Body of pancreas (tissue), 4 donors: Measurements from ENCODE around the gene GRHL3. TPM values are rescaled to one million over a fixed set of nuclear protein-coding genes. Genes with fewer than 3 reads are reported as not detected.

Experiments
- ATAC-seq: fragments of 150-250 bp; one replicate; pipeline ENCODE4 v1.9.1; 2016
- DNase-seq, 4 donors: peaks; one replicate each; pipeline ENCODE4 v3.0.0-alpha.2; 2019
- H3K27ac ChIP-seq, 4 donors: fragments of 200-600 bp; sonication (generic); 1 replicate in 3 of 4; 2 replicates in 1 of 4; pipeline versions ENCODE4 v1.5.1 to v1.6.1; 2016 to 2019; ENCODE audit warnings: mild to moderate bottlenecking in 1 of 4, mixed read lengths in 1 of 4, moderate library complexity in 1 of 4
- H3K27me3 ChIP-seq, 2 donors: fragments of 200-600 bp; sonication (generic); one replicate each; pipeline ENCODE4 v1.6.0; 2016; ENCODE audit warnings: mild to moderate bottlenecking in 1 of 2
- H3K36me3 ChIP-seq, 2 donors: fragments of 200-600 bp; sonication (generic); replicated peaks in 1 of 2; 2 replicates each; pipeline ENCODE4 v1.5.1; 2016; ENCODE audit warnings: low read depth in 2 of 2; ENCODE audit not compliant: insufficient read depth in 1 of 2
- H3K4me1 ChIP-seq: fragments of 200-600 bp; sonication (generic); one replicate; pipeline ENCODE4 v1.6.0; 2016
- H3K4me3 ChIP-seq, 2 donors: fragments of 200-600 bp; sonication (generic); 1 replicate in 1 of 2; 2 replicates in 1 of 2; pipeline ENCODE4 v1.5.1; 2016 to 2019
- H3K9me3 ChIP-seq, 3 donors: fragments of 200-600 bp; sonication (generic); 1 replicate in 2 of 3; 2 replicates in 1 of 3; pipeline ENCODE4 v1.5.1; 2016
- CTCF ChIP-seq, 7 experiments: fragments of 450-650 bp in 4 of 7; fragments of 200-600 bp in 3 of 7; sonication (generic) in 3 of 7; IDR thresholded peaks; one replicate each; pipeline ENCODE4 v1.5.1; 2016 to 2019; ENCODE audit warnings: antibody characterized with exemption in 7 of 7
- POLR2A ChIP-seq, 3 donors: fragments of 450-650 bp; IDR thresholded peaks; one replicate each; pipeline ENCODE4 v1.6.1; 2016; ENCODE audit warnings: antibody characterized with exemption in 3 of 3, mild to moderate bottlenecking in 2 of 3
- WGBS, 2 donors: methylation state at CpG; one replicate each; pipeline ENCODE4 v1.1.5; 2017; 5-methylcytosine and 5-hydroxymethylcytosine counted together
- intact Hi-C: fragments of 100-400 bp; cut with DNase I; formaldehyde crosslinking; loops from one replicate; pipeline ENCODE4 v1.15.1; 2023
- total RNA-seq, 2 donors: library from RNA; depleted of rRNA; stranded (reverse); fragments of >200 nt; gene quantifications; one replicate each; pipeline ENCODE4 v1.1.0, GENCODE V29; 2016

GRHL3 gene
- total RNA-seq, 2 donors from 2014 or later = not detected

- Histone ChIP-seq H3K9me3 (no peaks in the 10 kb centered on the region), H3K36me3 (no peaks in the 10 kb centered on the region), H3K27me3 (no peaks in the 10 kb centered on the region), H3K27ac (no peak overlapping the region), H3K4me1 (no peaks in the 10 kb centered on the region), H3K4me3 (no peak overlapping the region)
- ATAC-seq (no peak), DNase-seq (no peak)
- WGBS, 2 donors = 88 to 94% methylated on average over 2 to 3 of the region's 3 CpGs
- TF ChIP-seq POLR2A (IDR thresholded peaks at IDR 0.05) = no peak
- intact Hi-C loops = no loop called here
Observed at GRCh38 chr1:24311234-24311633, 7.9 kb upstream of the GRHL3 start.

- H3K4me1 ChIP-seq = no peaks in the 10 kb centered on the region
- no peaks in the 10 kb centered on the region for H3K27me3 ChIP-seq
- H3K9me3 ChIP-seq = no peaks in the 10 kb centered on the region
- H3K36me3 ChIP-seq = no peaks in the 10 kb centered on the region
- TF ChIP-seq CTCF (IDR thresholded peaks at IDR 0.05) (no peak), POLR2A (IDR thresholded peaks at IDR 0.05) (no peak)
- intact Hi-C loops = no loop called here
- WGBS, 2 donors = 89 to 93% methylated on average over 1 of the region's 1 CpG
- ATAC-seq (no peak), DNase-seq (no peak)
- no peak overlapping the region for H3K27ac ChIP-seq
- H3K4me3 ChIP-seq = no peak overlapping the region
Observed at GRCh38 chr1:24311741-24312140, 7.4 kb upstream of the GRHL3 start.

- Histone ChIP-seq H3K27ac (no peak overlapping the region), H3K9me3 (no peaks in the 10 kb centered on the region), H3K4me3 (no peak overlapping the region), H3K27me3 (no peaks in the 10 kb centered on the region), H3K36me3 (no peaks in the 10 kb centered on the region), H3K4me1 (peaks cover 21% of the 10 kb centered on the region)
- WGBS, 2 donors = 80 to 87% methylated on average over 6 of the region's 6 CpGs
- TF ChIP-seq POLR2A (IDR thresholded peaks at IDR 0.05) (no peak), CTCF (IDR thresholded peaks at IDR 0.05) (no peak)
- ATAC-seq (no peak), DNase-seq (no peak)
- intact Hi-C loops = no loop called here
Observed at GRCh38 chr1:24315391-24315790, 3.8 kb upstream of the GRHL3 start.

- intact Hi-C loops = no loop called here
- 58 to 82% methylated on average over 3 of the region's 3 CpGs for WGBS, 2 donors
- DNase-seq (no peak), ATAC-seq (no peak)
- H3K4me3 ChIP-seq = no peak overlapping the region
- H3K9me3 ChIP-seq = no peaks in the 10 kb centered on the region
- H3K4me1 ChIP-seq = peaks cover 27% of the 10 kb centered on the region
- no peak for TF ChIP-seq POLR2A (IDR thresholded peaks at IDR 0.05)
- TF ChIP-seq CTCF (IDR thresholded peaks at IDR 0.05) = no peak
- no peak overlapping the region for H3K27ac ChIP-seq
- no peaks in the 10 kb centered on the region for H3K27me3 ChIP-seq
- no peaks in the 10 kb centered on the region for H3K36me3 ChIP-seq
Observed at GRCh38 chr1:24316645-24317044, 2.5 kb upstream of the GRHL3 start.

GRCh38 chr1:24317081-24317480 lies 2.1 kb upstream of the GRHL3 start:
- ATAC-seq (no peak), DNase-seq (no peak)
- H3K36me3 ChIP-seq = no peaks in the 10 kb centered on the region
- H3K4me1 ChIP-seq = peaks cover 32% of the 10 kb centered on the region
- H3K9me3 ChIP-seq = no peaks in the 10 kb centered on the region
- no peak overlapping the region for H3K27ac ChIP-seq
- WGBS, 2 donors = 76 to 79% methylated on average over 5 to 6 of the region's 6 CpGs
- intact Hi-C loops = no loop called here
- TF ChIP-seq POLR2A (IDR thresholded peaks at IDR 0.05) (no peak), CTCF (IDR thresholded peaks at IDR 0.05) (no peak)
- no peak overlapping the region for H3K4me3 ChIP-seq
- H3K27me3 ChIP-seq = no peaks in the 10 kb centered on the region
